Activated CD4-positive, CD25-positive, alpha-beta regulatory T cell (primary cell): ENCODE measurements around the gene TOMM40.
"Not testable (repeated sequence)": the region's sequence is repeated elsewhere in the genome, so short reads cannot be mapped to it uniquely, and the experiment has no call there.

Source experiments
- DNase-seq, 4 experiments: peaks; one replicate each; lab custom pipeline; 2025; lab: John Stamatoyannopoulos, UW

TOMM40 gene

DNA sequence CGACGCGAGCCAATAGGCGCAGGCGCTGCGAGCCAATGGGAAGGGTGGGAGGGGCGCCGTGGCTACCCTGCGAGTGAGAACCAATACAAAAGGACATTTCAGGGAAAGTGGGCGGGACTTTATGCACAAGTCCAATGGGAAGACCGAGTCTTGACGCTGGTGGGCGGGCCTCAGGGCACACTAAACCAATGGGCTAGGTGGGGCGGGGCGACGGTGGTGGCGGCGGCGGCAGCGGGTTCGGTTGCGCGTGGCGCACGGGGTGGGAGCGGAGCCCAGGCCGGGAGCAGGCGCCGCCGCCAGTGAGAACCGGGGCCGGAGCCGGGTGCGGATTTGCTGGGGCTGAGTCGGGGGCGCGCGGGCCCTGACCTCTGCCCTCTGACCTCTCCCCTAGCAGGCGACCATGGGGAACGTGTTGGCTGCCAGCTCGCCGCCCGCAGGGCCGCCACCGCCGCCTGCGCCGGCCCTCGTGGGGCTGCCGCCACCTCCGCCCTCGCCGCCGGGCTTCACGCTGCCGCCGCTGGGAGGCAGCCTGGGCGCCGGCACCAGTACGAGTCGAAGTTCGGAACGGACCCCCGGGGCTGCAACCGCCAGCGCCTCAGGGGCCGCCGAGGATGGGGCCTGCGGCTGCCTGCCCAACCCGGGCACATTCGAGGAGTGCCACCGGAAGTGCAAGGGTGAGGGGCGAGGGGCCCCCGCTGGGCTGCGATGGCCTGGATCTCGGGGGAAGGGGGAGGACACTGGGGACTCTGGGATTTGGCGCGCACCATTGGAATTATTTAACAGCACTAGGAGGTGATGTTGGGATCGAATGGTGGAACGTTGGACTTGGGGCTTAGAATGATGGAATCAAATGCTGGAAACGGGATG, at the start of gene TOMM40:
Gene TOMM40, plus strand, starts transcription at position 239 of the 867 bp plus-strand sequence. Its CDS starts 162 bp downstream, at position 401.
- peak in 2 of 4 experiments; percentile 99 to 100 for DNase-seq

DNA sequence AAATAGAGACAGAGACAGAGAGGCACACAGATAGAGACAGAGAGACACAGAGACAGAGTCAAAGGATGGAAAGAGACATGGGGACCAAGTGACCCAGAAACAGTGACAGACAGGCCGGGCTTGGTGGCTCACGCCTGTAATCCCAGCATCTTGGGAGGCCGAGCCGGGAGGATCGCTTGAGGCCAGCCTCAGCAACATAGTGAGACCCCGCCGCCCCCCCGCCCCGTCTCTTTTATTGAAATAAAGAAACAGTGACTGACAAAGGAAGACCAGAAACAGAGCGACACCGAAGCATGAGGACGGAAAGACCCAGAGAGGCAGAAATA, 45.8 kb upstream of the TOMM40 start:
- DNase-seq: no peak

DNA sequence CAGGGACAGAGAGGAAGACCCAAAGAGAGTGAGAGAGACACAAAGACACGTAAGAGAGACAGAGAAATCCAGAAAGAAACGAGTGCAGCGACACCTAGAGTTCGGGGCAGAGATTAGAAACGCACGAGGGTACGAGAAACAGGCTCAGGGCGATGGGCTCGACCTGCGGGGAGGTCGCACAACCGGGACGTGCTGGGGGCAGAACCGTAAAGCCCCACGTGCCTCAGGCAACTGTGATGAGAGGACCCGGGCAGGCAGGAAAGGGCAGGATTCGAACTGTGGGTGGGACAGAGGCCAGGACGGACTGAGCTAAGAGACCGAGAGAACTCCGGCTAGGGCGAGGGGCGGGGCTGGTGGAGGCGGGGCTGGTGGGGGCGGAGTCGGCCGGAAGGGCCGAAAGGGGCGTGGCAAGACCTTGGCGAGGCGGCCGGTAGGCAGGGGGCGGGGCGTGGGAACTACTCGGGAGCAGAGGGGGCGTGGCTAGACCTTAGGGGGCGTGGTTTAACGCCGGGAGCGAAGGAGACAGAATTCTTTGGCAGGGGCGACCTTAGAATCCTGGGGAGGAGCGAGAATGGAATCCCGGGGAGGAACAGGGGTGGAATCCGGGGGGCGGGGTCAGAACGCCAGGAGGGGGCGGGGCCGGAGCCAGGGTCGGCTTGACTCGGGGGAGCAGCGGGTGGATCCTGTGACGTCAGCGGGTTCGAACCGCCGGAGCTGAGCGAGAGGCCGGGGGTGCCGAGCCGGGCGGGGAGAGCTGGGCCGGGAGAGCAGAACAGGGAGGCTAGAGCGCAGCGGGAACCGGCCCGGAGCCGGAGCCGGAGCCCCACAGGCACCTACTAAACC, 45.2 kb upstream of the TOMM40 start, which contains the start of gene NECTIN2:
Gene NECTIN2, plus strand, starts transcription at position 686 of the 843 bp plus-strand sequence. CDS start 229 bp downstream, outside the sequence.
- DNase-seq: peak; percentile 28 to 73 (median 50)

DNA sequence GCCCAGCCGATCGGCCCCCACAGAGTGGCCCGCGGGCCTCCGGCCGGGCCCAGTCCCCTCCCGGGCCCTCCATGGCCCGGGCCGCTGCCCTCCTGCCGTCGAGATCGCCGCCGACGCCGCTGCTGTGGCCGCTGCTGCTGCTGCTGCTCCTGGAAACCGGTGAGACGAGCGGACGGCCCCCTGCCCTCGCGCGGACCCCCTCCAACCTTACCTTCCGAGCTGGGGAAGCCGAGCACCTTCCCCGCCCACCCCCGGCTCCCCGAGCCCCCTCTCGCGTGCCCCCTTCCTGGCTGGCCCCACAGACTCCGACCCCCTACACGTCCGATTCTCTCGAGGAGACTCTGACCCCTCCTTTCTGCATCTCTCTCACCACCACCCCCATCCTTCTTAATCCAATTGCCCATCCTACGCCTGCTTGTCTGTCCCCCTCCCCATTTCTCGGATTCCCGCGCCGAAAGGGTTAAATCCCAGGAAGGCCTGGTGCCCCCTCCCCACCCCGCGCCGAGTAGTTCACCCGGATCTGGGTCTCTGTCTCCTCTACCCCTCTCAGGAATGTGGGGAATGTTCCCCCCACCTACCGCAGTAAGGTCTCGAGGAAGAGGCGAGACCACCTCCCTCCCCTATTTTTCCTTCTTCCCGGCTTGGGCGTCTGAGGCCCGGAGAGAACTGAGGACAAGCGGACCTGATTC, 44.5 kb upstream of the TOMM40 start:
- no peak for DNase-seq

DNA sequence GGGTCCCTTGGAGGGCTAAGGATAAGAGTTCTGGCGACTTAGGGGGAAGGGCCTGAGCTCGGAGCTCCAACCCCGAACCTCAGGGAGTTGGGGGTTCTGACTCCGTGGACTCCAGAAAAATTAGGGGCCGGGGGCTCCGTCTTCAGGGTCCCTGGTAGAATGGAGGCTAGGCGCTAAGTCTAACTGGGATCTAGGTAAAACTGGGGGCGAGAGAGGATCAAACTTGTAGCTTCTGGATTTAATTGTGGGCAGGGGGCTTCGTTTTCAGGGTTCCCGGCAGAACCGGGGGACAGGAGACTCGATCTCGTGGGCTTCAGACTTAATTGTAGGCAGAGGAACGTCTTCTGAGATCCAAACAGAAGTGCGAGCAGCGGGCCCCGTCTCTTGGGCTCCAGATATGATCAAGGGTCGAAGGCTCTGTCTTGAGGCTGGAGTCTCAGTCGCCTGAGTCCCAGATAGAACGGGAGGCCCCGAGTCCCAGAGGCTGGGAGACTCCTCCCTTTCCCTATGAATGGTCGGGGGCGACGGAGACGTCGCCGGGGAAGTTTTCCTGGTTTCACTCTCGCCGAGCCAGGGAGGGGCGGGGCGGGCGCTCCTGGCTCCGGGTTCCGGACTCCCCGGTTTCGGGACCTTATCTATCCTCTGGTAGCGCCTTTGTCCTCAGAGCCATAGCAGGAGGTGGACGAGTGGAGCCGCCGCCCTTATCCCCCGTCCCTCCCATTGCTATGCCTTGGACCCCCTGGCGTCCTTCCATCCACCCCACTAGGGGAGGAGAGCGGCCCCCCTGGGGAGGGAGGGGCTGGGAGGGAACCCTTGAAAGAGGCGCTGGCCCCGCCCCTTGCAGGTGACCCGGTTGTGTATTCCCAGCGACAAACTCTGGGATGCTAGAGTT, 43.7 kb upstream of the TOMM40 start:
- no peak for DNase-seq

DNA sequence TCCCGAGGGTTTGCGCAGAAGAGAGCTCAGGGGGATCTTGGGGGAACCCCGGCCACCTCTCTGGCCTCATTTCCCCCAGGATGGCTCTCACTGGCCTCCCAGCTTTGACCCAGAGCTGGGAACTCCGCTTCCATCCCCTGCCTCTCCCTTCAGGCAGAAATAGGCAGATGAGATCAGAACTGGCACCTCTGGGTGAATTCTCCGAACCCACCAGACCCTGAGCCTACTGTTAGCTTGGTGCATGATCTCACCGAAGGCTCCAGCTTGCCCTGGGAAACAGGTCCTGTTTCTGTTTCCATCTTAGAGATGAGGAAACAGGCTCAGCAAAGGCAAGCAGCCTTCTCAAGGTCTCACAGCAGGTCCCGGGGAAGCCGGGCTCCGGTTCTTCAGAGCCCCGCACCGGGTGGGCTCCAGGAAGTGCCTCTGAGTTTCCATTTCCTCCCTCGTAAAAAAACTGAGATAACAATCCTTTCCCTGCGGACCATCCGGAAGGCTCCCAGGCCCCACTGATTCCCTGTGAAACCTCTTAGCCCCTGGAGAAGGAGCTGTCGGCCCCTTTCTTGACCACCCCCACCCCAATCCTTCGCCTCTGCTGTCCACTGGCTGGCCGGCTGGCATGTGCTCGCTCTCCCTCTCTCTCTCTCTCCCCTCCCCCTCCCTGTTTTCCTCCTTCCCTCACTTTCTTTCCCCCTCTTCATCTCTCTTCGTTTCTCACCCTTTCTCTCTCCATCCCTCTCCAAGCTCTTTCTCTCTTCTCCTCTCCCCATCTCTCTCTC, 42.8 kb upstream of the TOMM40 start:
- DNase-seq: no peak

DNA sequence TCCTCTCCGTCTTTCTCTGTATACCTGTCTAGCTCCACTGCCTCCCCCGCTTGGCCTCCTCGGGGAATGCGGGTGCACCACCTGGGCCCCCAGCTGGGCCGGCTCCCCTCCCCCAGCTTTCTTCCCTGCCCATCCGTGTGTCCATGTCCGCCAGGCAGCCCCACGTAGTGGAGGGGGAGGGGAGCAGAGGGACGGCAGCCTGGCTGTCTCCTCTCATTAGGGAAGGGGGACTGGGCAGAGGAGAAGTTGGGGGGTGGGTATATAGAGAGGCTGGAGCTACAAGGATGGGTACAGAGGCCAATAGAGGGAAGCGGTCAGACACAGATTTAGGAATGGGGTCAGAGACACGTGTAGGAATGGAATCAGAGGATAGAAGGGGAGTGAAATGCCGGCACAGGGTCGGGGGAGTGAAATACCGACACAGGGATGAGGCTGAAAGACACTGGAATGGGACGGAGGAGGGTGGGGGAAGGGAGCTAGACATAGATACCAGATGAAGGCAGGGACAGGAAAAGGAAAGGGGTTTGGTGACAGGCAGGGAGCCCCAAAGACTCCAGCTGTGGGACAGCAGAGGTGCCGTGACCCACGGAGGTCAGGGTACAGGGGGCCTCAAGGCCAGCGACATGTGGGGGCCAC, 42.1 kb upstream of the TOMM40 start:
- no peak for DNase-seq

DNA sequence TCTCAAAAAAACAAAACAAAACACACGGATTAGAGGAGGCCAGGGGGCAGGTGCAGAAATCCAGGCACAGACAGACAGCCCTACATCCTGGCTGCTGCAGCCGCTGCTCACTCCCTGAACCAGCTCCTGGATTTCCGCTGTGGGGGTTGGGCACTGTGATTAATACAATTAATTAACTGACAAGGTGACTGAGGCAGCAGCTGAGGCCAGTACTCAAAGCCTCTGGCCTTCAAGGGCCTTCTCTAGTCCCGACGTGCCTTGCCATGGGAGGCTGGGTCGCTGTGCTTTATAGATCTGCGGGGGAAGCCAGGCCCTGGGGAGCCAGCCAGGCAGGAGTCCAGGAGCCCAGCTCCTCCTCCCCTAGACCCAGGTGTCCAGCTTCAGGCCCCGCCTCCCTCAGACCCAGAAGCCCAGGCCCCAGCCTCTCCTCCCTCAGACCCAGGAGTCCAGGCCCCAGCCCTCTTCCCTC, 40.4 kb upstream of the TOMM40 start:
- DNase-seq: no peak

DNA sequence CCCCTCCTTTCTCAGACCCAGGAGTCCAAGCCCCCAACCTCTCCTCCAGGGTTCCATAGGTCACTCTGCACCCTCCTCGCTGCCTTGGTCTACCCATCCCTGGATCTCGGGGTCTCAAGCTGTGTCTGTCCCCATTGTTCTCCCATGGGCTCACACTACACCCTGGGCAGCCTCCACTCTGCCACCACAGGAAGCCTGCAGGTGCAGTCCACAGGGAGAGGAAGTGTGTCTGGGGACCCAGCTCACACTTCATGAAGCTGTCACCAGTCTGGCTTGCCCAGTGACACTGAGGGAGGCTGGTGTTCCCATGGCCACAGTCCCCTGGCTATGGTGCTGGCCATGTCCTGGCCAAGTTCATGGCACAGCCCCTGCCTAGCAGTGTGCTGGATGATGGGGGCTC, 39.6 kb upstream of the TOMM40 start:
- DNase-seq: no peak

DNA sequence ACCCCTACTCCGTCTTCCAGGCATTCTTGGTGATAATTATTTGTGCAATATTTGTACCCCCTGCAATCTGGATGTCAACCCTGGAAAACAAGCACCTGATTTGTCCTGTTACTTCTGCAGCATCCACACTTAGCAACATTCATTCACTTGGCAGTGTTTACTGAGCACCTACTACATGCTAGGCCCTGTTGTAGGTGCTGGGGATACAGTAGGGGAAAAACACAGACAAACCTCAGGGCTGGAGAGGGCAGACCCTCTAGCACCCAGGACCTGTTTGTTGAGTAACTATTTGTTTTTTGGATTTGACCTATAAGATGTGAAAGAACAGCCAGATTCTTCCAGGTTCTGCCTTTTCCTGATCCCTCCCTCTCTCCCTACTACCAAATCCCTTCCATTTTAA, 35.4 kb upstream of the TOMM40 start:
- DNase-seq: no peak

DNA sequence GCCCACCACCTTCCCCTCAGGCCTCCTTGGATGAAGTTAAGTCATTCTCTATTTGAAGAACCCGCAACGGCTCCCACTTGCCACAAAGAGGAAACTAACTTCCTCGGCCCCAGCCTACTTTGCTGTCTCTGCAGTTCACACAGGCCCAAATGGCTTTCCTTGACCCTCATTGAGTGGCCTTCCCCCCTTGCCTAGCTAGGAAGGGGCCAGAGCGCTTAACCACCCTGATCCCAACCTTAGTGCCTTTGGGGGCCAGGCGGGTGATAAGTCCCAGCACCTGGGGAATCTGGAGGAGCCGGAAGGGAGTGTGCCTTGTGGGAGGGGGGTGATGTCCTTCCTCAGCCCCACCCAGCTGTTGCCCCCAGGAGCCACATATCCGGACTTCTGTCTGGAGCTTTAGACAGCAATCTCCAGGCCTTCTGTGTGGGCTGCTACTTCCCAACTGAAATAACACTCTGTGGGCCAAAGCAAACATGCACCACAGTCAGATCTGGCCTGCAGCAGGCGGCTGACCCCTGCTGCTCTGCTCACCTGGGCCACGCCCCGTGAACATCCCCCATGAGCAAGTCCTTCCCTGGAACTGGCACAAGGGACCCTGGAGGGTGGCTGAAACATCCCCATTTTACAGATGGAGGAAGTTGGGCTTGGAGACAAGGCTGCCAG, 34.5 kb upstream of the TOMM40 start:
- no peak for DNase-seq

DNA sequence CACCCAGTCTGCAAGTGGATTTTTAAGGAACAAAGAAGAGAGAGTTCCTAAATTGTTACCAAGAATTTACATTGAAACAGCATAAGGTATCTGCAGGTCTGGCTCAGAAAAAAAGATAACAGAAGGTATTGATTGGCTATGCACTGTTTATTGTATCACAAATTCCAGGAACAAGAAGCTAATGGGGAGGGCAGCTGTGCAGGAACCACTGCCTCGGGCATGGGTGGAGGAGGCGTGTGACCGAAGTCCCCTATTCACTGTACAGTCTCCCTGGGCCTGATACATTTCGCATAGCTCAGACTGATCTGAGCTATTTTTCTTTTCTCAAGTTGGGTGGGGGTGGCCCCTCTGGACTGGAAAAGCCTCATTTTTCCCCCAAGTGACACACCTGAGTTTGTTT, 33.2 kb upstream of the TOMM40 start:
- no peak for DNase-seq

DNA sequence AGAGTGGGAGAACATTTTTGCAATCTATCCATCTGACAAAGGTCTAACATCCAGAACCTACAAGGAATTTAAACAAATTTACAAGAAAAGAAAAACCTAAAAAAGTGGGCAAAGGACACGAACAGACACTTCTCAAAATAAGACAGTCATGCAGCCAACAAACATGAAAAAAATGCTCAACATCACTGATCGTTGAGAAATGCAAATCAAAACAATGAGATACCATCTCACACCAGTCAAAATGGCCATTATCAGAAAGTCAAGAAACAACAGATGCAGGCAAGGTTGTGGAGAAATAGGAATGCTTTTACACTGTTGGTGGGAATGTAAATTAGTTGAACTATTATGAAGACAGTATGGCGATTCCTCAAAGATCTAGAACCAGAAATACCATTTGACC, 29.5 kb upstream of the TOMM40 start:
- not testable (repeated sequence) for DNase-seq

DNA sequence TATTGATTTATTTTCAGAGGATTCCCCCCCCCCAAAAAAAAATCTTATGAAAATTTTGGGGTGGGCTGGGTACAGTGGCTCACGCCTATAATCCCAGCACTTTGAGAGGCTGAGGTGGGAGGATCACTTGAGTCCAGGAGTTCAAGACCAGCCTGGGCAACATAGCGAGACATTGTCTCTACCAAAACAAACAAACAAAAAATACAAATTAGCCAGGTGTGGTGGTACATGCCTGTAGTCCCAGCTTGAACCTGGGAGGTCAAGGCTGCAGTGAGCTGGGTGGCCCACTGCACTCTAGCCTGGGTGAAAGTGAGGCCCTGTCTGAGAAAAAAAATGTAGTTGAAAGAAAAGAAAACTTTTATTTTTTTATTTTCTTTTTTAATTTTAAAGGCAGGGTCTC, 27.1 kb upstream of the TOMM40 start:
- DNase-seq: no peak

DNA sequence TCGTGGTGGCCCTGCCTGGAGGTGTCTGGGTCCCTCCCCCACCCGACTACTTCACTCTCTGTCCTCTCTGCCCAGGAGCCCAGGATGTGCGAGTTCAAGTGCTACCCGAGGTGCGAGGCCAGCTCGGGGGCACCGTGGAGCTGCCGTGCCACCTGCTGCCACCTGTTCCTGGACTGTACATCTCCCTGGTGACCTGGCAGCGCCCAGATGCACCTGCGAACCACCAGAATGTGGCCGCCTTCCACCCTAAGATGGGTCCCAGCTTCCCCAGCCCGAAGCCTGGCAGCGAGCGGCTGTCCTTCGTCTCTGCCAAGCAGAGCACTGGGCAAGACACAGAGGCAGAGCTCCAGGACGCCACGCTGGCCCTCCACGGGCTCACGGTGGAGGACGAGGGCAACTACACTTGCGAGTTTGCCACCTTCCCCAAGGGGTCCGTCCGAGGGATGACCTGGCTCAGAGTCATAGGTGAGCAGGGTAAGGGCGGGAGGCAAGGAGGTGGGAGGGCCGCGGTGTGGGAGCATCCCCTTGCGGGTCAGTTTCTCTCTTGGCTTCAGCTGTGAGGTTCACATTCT, 25.8 kb upstream of the TOMM40 start:
- DNase-seq: no peak

DNA sequence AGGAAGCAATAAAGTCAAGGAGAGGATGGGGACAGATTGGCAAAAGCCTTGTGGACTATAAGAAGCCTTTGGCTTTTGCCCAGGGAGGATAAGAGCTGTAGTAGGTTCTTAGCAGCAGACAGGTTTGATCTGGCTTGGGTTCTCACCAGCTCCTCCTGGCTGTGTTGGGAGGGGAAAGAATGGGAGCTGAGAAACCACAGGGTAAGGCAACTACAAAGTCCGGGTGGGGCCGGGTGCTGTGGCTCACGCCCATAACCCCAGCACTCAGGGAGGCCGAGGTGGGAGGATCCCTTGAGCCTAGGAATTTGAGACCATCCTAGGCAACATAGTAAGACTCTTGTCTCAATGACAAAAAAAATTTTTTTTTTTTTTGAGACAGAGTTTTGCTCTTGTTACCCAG, 24.4 kb upstream of the TOMM40 start:
- no peak for DNase-seq

DNA sequence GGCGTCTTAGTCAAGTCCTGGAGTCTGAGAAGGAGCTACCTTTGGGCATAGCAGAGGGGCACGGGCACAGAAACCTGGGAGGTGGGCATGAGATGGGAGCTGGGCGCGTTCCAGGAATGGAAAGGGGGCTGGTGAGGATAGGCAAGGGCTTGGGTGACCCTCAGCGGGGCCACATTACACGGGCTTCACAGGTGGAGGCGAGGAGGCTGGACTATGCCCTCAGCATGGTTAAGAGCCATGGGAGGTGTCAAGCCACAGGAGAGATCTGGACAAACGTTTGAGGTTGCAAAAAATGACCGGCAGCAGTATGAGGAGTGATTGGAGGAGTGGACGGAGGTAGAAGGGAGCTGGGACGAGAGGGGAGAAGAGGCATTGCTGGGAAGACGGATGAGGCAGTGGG, 23.5 kb upstream of the TOMM40 start:
- no peak for DNase-seq

DNA sequence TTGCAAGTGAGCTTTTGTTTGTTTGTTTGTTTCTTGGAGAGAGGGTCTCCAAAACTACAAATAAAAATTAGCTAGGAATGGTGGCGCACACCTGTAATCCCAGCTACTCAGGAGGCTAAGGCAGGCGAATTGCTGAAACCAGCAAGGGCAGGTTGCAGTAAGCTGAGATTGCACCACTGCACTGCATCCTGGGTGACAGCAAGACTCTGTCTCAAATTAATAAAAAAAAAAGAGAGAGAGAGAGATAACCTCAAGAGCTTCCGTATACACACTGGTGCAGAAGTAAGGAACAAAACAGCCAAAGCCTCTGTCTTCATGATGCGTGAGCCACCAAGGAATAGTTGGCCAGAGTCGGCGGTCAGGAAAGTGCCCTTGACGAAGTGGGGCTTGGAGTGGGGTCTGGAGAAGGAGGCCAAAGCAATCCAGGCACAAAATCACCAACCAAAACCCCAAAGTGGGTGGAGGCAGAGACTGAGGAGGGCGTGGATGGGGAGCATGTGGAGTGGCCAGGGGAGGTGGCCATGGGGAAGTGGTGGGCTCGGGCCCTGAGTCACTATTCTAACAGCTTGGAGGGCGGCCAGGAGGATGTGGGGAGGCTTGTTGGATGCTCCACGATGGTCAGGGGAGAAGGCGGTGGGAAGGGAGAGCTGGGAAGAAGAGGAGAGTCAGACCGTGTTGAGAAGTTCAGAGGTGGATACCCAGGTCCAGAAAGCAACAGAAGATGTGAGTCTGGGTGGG, 21.2 kb upstream of the TOMM40 start:
- no peak for DNase-seq
